GM19324 (cell line): Measurements from ENCODE around the gene KRT79.
"Not testable (repeated sequence)": the region's sequence is repeated elsewhere in the genome, so short reads cannot be mapped to it uniquely, and the experiment has no call there.

ENCODE experiments used
- ATAC-seq: cut with Tn5 transposase; IDR thresholded peaks from one replicate; pipeline ENCODE4 v1.9.1; 2021; ENCODE audit warnings: mild to moderate bottlenecking, moderate library complexity; ENCODE audit not compliant: unreplicated experiment, low FRiP score

The KRT79 gene

DNA sequence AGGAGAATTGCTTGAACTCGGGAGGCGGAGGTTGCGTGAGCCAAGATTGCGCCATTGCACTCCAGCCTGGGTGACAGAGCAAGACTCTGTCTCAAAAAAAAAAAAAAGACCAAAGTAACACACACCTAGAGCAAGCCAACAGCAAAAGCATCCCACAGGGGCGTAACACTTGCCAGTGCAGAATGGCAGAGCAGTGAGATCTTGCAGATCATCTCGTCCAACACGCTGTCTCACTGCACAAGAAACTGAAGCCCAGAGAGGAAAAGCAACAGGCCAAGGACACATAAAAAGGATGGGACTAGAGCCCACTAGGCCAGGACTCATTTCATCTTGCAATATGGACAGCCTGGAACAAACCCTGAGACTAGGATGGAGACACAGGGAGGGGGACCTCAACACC, 27.4 kb upstream of the KRT79 start:
- no peak for ATAC-seq

DNA sequence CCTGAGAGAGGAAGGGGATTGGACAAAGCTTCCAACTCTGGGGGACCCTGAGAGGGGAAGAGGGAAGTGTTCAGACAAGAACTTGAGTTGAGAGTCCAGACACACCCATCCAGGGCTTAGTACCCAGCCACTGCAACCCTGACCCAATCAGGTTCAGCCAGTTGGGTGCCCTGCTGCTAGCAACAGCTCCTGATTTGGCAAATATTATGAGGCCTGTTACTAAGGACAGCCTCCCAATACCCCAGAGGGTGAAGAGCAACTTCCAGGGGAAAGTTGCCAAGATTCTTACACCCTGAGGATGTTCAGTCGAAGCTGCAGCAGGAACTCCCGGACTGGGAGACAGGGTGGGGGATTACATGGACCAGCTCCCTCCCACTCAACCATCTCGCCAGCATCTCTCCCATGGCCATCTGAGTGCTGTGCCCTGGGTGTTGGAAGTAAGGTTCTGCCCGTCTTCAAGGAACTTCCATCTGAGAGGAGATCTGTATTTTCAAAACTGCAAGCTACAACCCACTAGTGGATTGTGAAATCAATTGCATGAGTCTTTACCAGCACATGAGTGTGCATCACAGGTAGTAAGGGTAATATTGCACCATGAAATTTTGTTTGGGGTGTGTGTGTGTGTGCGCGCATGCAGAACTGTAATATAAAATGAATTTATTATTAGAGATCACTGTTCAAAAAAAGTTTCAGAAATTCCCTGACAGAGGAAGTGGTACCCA, 26.2 kb upstream of the KRT79 start:
- no peak for ATAC-seq

DNA sequence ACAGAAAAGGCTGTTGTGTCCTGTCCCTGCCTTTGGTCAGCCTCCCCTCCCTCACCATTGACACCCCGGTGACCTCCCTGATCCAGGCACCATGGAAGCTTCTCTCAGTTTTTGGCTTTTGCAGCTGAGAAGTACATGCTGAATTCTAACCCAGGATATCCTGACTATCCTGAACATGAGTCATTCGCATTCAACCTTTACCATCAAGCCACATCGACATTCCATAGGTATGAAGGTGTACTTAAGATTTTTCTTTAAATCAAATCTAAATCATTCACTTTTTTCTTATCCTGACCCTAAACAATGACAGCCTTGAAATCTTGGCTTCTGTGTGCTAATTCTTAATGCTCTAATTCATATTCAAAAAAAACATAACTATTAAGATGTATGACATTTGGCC, 23.4 kb upstream of the KRT79 start:
- ATAC-seq: no peak

DNA sequence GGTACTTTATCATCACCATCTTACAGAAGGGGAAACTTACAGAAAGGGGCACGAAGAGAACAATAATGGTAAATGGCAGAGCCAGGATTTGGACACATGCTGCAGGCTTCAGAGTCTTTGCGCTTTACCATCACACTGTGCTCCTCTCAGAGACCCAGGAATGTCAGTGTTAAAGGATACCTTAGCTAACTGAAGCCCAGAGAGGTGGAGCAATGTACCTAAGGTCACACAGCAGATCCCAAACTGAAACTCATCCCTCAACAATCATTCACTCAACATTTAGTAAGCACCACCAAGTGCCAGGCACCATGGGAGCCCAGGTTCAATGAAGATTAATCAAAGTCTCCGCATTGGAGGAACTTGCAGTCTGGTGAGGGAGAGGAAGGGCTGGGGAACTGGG, 22.7 kb upstream of the KRT79 start:
- no peak for ATAC-seq

DNA sequence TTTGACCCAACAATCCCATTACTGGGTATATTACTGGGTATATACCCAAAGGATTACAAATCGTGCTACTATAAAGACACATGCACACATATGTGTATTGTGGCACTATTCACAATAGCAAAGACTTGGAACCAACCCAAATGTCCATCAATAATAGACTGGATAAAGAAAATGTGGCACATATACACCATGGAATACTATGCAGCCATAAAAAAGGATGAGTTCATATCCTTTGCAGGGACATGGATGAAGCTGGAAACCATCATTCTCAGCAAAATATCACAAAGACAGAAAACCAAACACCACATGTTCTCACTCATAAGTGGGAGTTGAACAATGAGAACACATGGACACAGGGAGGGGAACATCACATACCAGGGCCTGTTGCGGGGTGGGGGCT, 22.0 kb upstream of the KRT79 start:
- not testable (repeated sequence) for ATAC-seq

DNA sequence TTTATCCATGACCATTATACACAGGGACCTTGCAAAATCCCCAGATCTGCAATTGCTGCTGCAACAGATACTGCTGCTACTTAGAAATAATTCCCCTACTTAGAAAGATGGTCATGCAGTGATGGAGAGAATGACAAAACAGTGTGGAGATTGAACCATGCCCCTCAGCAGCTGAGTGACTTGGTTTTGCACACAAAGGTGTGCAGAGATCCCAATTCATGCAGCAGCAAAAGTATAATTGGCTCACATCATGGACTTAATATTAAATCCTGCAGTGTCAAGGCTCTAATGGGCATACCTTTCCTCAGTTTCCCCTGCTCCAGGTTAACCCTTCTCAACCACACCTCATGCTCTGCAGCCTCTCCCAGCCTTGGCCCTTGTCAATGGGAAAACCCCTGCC, 17.7 kb upstream of the KRT79 start:
- no peak for ATAC-seq

DNA sequence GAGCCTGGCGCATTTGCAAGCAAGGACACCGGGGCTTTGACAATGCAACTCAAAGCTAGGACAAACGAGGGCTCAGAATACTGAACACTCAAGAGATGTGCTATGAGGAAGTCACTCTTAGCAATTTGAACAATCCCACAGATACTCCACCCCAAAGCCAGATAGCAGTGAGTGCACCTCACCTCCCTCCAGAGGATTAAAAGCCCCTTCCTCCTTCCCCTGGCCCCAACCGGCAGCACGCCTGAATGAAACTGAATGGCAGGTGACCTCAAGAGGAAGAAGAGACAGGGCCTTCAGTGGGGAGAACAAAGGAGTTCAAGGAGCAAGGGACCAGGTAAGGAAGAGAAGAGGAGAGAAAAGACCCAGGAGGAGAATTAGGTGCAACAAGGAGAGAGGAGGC, 16.6 kb upstream of the KRT79 start:
- ATAC-seq: no peak

DNA sequence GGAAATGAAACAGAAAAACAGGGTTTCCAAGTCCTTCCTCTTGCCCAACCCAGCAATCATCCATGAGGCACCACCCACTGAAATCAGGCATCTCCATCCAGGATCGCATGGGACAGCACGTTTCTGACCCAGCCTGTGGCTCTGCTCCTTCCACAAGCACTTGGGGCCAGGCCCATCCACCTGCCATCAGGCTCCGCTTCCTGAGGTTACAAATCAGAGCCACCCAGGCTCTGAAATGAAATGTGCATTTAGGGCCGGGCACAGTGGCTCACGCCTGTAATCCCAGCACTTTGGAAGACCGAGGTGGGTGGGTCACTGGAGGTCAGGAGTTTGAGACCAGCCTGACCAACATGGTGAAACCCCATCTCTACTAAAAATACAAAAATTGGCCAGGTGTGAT, 15.4 kb upstream of the KRT79 start:
- no peak for ATAC-seq

DNA sequence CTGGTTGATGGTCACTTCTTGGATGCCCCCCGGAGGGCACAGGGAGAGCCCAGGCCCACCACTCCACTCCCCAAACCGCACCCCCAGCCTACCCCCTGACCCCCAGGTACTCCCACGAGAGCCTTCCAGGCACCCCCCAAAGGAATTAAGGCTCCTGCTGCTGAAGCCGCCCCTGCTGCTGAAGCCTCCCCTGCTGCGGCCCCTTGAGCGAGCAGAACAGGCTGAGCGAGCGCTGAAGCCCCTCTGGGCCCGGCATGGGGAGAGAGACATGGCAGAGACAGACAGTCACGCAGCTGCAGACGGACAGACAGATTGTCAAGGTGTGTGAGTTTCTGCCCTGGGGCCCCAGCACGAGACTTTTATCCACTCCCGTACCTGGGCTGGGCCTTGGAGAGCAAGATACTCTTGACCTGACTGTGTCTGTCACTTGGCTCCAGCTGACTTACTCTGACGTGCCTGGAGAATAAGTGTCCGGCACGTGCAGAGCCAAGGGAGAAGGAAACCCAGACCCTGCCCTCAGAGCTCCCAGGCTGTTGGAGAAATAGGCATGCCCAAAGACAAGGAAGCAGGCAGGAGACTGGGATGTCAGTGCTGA, 14.6 kb upstream of the KRT79 start, which contains the start of gene KRT78:
Gene KRT78 (minus strand): TSS at position 334 of the 595 bp plus-strand sequence. CDS start 64 bp downstream, at position 270.
- no peak for ATAC-seq

DNA sequence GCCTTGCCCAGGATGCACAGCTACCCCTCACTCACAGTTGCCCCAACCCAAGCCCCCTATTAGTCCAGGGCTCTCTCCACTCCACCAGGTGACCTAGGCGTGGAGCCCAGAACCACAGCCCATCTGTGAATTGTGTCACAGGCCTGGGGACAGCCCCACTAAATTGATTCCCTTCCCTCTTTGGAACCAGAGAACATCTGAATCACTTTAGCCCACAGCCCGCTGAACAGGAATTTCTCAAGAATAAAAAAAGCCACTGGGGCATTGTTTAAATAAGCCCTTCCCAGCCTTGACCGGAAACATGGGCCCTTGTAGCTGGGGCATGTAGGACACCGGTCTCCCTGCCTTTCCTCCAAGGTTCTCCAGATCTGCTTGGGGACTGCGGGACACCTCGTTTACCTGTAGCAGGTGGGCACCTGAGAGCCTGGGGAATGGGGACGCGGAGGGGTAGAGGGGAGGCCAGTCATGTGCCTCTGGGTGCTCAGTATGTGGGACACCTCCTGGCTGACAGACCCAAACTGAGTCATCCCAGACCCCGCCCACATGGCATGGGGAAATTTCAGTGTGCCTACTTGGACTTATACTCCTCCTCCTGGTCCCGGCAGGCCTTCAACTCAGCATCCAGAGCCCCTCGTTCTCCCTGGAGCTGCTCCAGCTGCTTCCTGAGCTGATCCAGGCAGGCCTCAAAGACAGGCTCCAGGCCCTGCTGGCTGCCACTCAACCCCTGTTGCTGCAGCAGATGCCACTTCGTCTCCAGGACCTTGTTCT, 13.4 kb upstream of the KRT79 start:
- no peak for ATAC-seq

DNA sequence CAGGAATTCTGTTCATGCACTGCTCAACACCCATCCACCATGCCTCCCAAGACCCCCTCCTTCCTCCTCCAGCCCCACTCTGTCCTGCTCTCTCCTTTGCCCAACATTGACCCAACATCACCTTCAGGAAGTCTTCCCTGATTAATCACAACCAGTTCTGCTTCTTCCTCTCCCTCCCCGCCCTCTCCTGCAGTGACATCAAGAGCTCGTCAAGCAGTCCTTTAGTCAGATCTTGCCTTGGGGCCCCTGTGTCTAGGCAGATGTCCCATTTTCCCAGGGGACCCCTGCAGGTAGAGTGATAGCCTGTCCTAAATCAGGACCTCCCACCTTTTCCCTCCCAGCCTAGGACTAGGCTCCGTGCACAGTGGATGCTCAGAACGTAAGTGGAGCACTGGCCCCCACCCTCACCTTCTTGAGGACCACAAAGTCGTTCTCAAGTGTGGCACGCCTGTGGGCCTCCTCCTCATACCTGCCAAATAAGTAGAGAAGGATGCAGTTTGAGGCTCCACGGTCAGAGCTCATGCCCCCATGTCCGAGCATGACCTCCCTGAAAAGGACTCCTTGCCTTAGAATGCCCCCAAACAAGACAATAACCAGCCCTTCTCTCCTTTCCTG, 12.4 kb upstream of the KRT79 start:
- ATAC-seq: no peak

DNA sequence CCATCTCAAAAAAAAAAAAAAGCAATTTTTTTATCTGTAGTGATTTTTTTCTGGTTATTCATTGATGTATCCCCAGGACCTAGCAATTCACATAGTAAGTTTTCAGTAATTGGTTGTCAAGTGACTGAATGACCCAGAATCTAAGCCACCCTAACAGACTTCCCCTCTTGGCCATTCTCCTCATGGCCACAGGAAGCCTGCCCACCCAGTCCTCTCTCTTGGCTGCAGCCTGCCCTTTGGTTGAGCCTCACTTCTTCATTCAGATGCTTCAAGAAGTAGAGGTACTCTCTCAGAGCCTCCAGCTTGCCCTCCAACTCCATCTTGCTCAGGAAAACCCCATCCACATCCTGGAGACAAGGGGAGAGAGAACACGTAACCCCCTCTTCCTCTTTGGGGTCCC, 11.8 kb upstream of the KRT79 start:
- no peak for ATAC-seq

DNA sequence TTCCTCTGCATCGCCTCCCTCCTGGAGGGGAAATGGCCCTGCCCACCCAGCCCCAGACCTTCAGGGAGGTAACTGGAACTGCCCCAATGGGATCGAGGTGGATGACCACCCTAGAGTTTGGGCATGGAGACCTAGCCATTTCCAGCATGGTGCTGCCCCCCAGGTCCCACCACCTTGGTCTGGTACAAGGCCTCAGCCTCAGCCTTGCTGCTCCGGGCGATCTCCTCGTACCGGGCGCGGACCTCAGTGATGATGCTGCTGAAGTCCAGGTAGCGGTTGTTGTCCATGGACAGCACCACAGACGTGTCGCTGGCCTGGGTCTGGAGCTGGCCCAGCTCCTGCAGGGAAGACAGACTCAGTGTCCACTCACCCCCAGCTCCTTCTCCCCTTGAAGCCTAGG, 10.3 kb upstream of the KRT79 start:
- ATAC-seq: no peak

DNA sequence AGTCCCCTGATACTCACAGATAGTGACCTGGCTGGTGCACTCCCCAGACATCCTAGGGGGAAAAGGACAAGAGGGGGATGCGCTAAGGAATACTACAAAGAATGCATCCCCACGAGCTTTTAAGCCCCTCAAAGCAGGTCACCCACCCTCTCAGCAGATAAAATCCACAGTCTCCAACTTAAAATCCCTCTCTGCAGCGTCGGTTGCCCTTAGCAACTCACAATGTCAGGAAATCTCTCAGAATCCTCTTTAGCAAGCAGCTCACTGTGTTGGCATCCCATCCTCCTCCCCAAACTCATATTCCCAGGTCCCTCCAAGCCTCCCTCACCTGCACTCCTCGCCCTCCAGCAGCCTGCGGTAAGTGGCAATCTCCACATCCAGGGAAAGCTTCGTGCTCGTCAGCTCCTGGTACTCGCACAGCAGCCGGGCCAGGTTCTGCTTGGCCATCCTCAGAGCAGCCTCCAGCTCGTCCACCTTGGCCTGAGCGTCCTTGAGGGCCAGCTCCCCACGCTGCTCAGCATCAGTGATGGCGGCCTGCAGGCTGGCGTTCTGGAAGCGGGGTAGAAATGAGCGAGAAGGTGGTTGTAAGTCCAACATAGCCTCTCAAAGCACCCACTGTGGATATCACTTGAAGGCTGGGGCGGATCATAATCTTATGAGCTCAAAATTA, 5.5 kb upstream of the KRT79 start:
- ATAC-seq: no peak

DNA sequence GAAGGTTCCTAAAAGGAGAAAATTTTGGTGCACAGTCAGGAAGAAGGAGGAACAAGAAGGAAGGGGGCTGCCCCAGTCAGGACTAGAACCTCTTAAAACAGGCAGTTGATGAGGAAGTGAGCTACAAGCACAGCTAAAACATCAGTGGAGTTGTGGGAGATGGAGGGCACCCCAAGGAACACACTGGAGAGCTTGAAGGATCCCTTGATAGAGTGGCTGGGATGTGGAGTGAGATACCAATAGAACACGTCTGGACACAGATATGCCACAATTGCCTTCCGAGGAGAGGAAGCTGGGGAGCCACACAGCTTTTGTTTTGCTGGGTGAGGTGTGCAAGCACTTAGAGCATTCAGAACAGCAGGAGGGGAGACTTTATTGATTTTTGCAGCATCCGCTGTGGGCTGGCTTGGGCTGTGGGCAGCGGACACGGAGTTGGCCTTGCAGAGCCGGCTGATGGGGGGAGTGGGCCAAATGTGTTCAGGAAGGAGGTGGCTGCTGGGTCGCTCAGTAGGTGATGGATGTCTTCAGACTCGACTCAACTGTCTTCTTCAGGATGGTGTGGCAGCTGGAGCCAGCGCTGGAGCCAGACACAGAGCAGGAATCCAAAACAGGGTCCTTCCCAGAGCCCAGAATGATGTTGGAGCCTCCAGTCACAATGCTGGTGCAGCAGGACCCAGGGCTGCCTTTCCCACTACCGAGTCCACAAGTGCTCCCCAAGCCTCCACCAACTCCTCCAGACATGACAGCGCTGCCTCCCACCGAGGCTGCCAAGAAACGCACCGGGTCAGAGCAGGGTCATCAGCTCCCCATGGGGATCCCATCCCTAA, 4.7 kb upstream of the KRT79 start:
- ATAC-seq: no peak

DNA sequence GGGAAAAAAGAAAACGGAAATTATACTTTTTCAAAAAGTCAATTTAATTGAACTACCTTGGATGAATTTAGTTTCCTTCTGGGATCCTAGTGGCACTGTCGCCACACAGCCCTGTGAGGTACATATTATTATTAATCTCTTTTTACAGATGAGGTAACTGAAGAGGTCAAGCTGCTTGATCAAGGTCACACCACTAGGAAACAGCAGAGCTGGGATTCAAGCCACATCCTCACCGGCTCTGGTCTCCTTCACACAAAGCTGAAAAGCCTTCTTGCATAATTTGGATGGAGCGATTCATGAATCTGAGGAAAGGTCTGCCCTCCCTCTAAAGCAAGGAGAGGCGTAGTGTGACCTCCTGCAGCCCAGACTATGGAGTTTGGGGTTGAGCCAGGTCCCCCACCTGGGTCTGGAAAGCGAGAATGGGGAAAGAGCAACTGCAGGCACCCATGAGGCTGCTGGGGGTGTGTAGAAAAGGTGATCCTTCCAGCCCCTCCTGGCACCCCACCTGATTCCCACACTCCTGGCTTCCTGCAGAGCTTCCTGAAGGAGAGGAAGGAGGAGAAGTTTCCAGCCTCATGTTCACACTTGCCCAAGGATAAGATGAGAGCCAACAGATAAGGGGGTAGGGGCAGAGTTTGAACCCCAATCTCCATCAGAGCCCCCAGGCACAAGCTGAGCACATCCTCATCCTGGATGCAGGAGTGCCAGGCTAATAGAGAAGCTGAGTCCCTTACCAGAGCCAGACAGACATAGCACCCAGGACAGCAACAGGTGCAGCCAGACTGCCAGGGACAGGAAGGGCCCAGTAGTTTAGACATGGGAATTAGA, 3.9 kb upstream of the KRT79 start:
- no peak for ATAC-seq

DNA sequence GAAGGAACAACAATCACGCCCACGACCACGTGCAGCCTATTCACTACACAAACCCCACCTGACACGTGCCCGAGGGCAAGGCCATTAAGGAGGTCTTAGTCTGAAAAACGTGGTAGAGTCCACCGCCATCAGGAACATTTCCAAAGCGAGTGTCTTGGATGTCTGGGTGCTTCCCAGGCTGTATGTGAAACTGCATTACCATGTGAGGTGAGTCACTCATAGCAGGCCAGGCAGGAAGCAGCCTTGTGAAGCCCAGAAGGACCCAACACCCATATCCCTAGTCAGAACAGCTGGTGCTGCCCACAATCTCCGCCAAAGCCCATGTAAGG, 3.3 kb upstream of the KRT79 start:
- ATAC-seq: no peak

DNA sequence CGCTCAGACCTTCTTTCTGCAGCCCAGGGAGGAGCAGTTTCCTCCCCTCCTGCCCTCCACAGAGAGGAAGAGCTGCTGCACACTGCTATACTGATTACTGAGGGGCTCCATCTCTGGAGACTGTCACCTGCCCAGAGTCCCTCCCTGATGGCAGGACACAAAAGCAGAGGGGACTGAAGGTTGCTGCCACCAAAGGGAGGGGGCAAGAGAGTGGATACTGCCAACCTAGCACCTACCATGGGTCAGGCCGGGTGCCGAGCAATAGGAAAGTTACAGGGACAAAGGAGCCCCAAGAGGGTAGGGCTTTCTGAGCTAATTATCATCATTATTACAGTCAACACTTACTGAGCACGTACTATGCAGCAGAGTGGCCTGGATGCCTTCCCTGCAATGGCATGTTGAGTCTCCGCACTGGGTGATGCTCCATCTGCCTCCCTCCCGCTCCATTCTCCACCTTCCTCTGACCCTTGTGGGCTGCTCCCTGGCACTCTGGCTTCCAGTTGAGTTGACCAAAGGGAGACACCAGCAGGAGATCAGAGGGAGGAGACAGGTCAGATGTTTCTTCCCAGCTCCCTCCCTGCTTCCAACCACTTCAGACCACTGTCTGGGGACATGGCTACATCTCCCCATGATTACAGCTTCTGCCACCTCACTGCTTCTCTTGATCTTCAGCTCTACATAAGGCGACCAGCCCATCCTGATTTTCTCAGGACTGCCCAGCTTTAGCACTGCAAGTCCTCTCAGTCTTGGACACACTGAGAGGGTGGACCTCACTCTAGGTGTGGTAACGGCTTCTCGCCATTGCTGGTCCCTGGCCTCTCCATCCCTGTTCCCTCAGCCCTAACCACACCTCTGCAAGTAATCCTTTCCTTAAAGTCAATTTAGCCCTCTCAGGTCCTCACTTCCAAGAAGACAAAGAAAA, 2.6 kb upstream of the KRT79 start:
- no peak for ATAC-seq
